ENCODE measurements around the gene LOXHD1. TPM values are rescaled to one million over a fixed set of nuclear protein-coding genes. Genes with fewer than 3 reads are reported as not detected.

Gene LOXHD1
- total and polyA plus RNA-seq, 10 of the 15 experiments (the other 5 are each of a cell fraction or from before 2014, with no cell fraction given) = not detected

DNA sequence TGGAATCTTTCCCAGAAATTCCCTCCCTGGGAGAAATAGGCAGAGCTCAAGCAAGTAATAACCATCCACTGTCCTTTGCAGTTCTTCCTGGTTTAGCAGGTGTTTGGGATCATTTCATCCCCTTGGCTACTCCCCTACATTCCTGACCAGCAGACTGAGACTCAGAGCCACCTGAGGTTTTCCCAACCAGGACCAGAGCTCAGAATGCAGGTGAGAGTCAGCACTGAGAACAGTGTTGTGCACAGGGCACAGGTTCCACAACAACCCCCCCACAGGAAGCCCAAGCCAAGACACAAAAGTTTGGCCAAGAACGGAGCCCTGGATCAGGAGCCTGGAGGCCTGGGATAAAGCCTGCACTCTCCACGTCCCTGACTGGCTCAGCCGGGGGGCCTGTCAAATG, 21.0 kb upstream of the LOXHD1 start (continued):
- TF ChIP-seq MEF2B (IDR thresholded peaks at IDR 0.05; ENCODE audit: partially characterized antibody, poor library complexity, severe bottlenecking) (no peak), CEBPB (IDR thresholded peaks at IDR 0.05; ENCODE audit: borderline replicate concordance in 1 of 2, low read depth in 2 of 2, low read length in 2 of 2) (no peak), MTA2 (IDR thresholded peaks at IDR 0.05; ENCODE audit: low read depth) (no peak)

DNA sequence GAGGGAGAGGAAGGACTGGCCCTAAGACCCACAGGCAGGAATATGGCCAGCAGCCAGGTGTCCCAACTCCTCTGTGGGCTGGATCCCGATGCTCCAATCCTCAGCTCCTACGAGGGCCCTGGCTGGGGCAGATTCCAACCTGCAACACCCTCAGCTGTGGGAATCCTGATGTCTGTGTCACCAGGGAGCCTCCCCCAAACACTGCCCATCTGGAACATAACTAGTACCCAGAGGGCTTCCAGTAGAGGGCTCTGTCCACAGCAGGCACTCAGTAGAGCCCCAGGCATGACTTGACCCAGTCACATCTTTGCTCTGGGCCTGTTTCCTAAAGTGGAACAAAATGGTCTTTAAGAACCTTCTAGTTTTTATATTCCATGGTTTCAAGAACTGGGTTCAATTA, 20.6 kb upstream of the LOXHD1 start:
- ChIA-PET SMC1A (ENCODE audit: uncharacterized antibody, unreplicated experiment) (interaction anchor here (1.0 kb wide), 1 partner anchor 20 kb away, joined by 3 read pairs; no protein-coding TSS in a partner anchor), POLR2A (no interaction called here), RAD21 (ENCODE audit: unreplicated experiment) (no interaction called here), CTCF (interaction anchor here (0.6 to 1.6 kb wide), 3 partner anchors 62 to 528 kb away, joined by 3 to 4 read pairs (median 4); no protein-coding TSS in a partner anchor)
- Histone ChIP-seq H2AFZ (ENCODE audit: control insufficient read depth, low read depth, low read length) (no peak overlapping the region), H3K9me3 (replicated peaks; ENCODE audit: control insufficient read depth, insufficient read depth, low read length) (no peaks in the 10 kb centered on the region), H3K4me1 (ENCODE audit: control insufficient read depth, insufficient read depth, low read length) (no peaks in the 10 kb centered on the region), H3K36me3 (ENCODE audit: control insufficient read depth in 2 of 2, insufficient read depth in 2 of 2, low read length in 1 of 2) (no peaks in the 10 kb centered on the region), H3K9ac (ENCODE audit: control insufficient read depth, insufficient read depth, low read length) (no peak overlapping the region), H4K20me1 (ENCODE audit: control insufficient read depth, insufficient read depth) (no peaks in the 10 kb centered on the region; the same call in 1 of the 2 replicates), H3K4me3 (no peak overlapping the region), H3K79me2 (ENCODE audit: control insufficient read depth, insufficient read depth, low read length) (no peaks in the 10 kb centered on the region), H3K4me2 (ENCODE audit: control insufficient read depth, insufficient read depth) (no peak overlapping the region), H3K27me3 (replicated peaks in 1 of 2; ENCODE audit: control insufficient read depth in 2 of 2, insufficient read depth in 2 of 2, low read length in 1 of 2) (peaks cover 0 to 4% of the 10 kb centered on the region in 2 experiments; a peak in 1 of 4 replicates), H3K27ac (ENCODE audit: control insufficient read depth, insufficient read depth) (no peak overlapping the region)
- TF ChIP-seq, protein P1, sequence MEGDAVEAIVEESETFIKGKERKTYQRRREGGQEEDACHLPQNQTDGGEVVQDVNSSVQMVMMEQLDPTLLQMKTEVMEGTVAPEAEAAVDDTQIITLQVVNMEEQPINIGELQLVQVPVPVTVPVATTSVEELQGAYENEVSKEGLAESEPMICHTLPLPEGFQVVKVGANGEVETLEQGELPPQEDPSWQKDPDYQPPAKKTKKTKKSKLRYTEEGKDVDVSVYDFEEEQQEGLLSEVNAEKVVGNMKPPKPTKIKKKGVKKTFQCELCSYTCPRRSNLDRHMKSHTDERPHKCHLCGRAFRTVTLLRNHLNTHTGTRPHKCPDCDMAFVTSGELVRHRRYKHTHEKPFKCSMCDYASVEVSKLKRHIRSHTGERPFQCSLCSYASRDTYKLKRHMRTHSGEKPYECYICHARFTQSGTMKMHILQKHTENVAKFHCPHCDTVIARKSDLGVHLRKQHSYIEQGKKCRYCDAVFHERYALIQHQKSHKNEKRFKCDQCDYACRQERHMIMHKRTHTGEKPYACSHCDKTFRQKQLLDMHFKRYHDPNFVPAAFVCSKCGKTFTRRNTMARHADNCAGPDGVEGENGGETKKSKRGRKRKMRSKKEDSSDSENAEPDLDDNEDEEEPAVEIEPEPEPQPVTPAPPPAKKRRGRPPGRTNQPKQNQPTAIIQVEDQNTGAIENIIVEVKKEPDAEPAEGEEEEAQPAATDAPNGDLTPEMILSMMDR (IDR thresholded peaks at IDR 0.05 in 2 of 3, conservative IDR thresholded peaks at IDR 0.05 in 1 of 3; ENCODE audit: control insufficient read depth in 2 of 3, extremely low read depth in 1 of 3, insufficient read depth in 1 of 3, low read depth in 3 of 3, low read length in 3 of 3) = peak in 2 of 3 experiments; percentile 3 to 19; a peak in 1 of 6 replicates
- TF ChIP-seq RAD21 (IDR thresholded peaks at IDR 0.05; ENCODE audit: insufficient read depth, low read depth, low read length) = peak; percentile 16; the same call in 1 of the 2 replicates
- TF ChIP-seq JUND (IDR thresholded peaks at IDR 0.05; ENCODE audit: low read depth, low read length) = no peak
- ATAC-seq = peak; percentile 42; the same call in 1 of the 3 replicates
- DNase-seq (ENCODE audit: low read depth, low spot score) = no peak
- WGBS (ENCODE audit: insufficient coverage, insufficient replicate concordance, low lambda C conversion rate, missing lambda C conversion rate) = 12% methylated on average over 2 of the region's 2 CpGs
- FAIRE-seq = no peak
- no TSS peak for BruUV-seq (replicated peaks)
- in situ Hi-C loops (cut with MboI) (no loop called here), intact Hi-C loops (cut with micrococcal nuclease; ENCODE audit: unreplicated experiment) (no loop called here)

Measured in GM12878 (cell line).